HG02759 (cell line): ENCODE results near the gene ITGB2.
"Not testable (repeated sequence)": the region's sequence is repeated elsewhere in the genome, so short reads cannot be mapped to it uniquely, and the experiment has no call there.

ENCODE experiments used
- ATAC-seq: cut with Tn5 transposase; IDR thresholded peaks from one replicate; pipeline ENCODE4 v1.9.1; 2021; ENCODE audit warnings: mild to moderate bottlenecking, moderate library complexity; ENCODE audit not compliant: unreplicated experiment

Gene ITGB2

GRCh38 chr21:44887126-44887806, 33.4 kb downstream of the ITGB2 start:
- no peak for ATAC-seq

GRCh38 chr21:44886113-44887075, 34.3 kb downstream of the ITGB2 start:
- ATAC-seq: no peak

- ATAC-seq: no peak
Measured at GRCh38 chr21:44885615-44886014, 35.1 kb downstream of the ITGB2 start.

GRCh38 chr21:44884097-44884496, 36.6 kb downstream of the ITGB2 start:
- ATAC-seq: no peak

GRCh38 chr21:44883250-44883649, 37.4 kb downstream of the ITGB2 start:
- no peak for ATAC-seq

GRCh38 chr21:44881198-44881872, 39.4 kb downstream of the ITGB2 start:
- ATAC-seq: peak; percentile 47

- peak; percentile 34 for ATAC-seq
Measured at GRCh38 chr21:44880405-44881197, 40.1 kb downstream of the ITGB2 start.

GRCh38 chr21:44879238-44879637, 41.5 kb downstream of the ITGB2 start:
- ATAC-seq: not testable (repeated sequence)

- no peak for ATAC-seq
Measured at GRCh38 chr21:44878053-44878982, 42.4 kb downstream of the ITGB2 start.

GRCh38 chr21:44876849-44877575, 43.7 kb downstream of the ITGB2 start:
- no peak for ATAC-seq

- ATAC-seq: no peak
Measured at GRCh38 chr21:44875316-44875700, 45.4 kb downstream of the ITGB2 start.

GRCh38 chr21:44874497-44875315, 46.0 kb downstream of the ITGB2 start:
- no peak for ATAC-seq

GRCh38 chr21:44874240-44874496, 46.5 kb downstream of the ITGB2 start:
- no peak for ATAC-seq

- ATAC-seq: peak; percentile 78
Measured at GRCh38 chr21:44873356-44874239, 47.1 kb downstream of the ITGB2 start, which contains the start of gene PTTG1IP. Gene PTTG1IP, minus strand, starts transcription at chr21:44873690. Its CDS starts 74 bp downstream, at chr21:44873616.

GRCh38 chr21:44872649-44873355, 47.9 kb downstream of the ITGB2 start:
- no peak for ATAC-seq

GRCh38 chr21:44872323-44872648, 48.4 kb downstream of the ITGB2 start:
- no peak for ATAC-seq
